GM23338 (cell line): ENCODE data around the gene ANKRD13B. TPM values are rescaled to one million over a fixed set of nuclear protein-coding genes. Genes with fewer than 3 reads are reported as not detected.

Experiments
- ATAC-seq: fragments of 200-7000 bp; cut with Tn5 transposase; 3 replicates; pipeline ENCODE4 v1.9.1; 2020
- DNase-seq: peaks from one replicate; pipeline ENCODE4 v3.0.0-alpha.2; 2015; ENCODE audit warnings: low spot score
- H2AFZ ChIP-seq: fragments of 200-600 bp; sonication (generic); 2 replicates; pipeline ENCODE4 v1.8.0; 2016; ENCODE audit warnings: antibody characterized with exemption, mild to moderate bottlenecking, moderate library complexity
- H3F3A ChIP-seq: fragments of 200-600 bp; sonication (generic); replicated peaks from 2 replicates; pipeline ENCODE4 v1.8.0; 2017; ENCODE audit warnings: antibody characterized with exemption, mixed run types, low read depth
- H3K27ac ChIP-seq: fragments of 200-600 bp; sonication (generic); 2 replicates; pipeline ENCODE4 v1.6.1; 2016; ENCODE audit warnings: low read depth
- H3K27me3 ChIP-seq: fragments of 200-600 bp; sonication (generic); 2 replicates; pipeline ENCODE4 v1.8.0; 2016; ENCODE audit warnings: mild to moderate bottlenecking, mixed run types, moderate library complexity; ENCODE audit not compliant: insufficient read depth
- H3K36me3 ChIP-seq: fragments of 200-600 bp; sonication (generic); 2 replicates; pipeline ENCODE4 v1.8.0; 2016; ENCODE audit warnings: mild to moderate bottlenecking; ENCODE audit not compliant: insufficient read depth
- H3K4me1 ChIP-seq: fragments of 200-600 bp; sonication (generic); 2 replicates; pipeline ENCODE4 v1.8.0; 2016; ENCODE audit warnings: mild to moderate bottlenecking, moderate library complexity; ENCODE audit not compliant: insufficient read depth
- H3K4me2 ChIP-seq: fragments of 200-600 bp; sonication (generic); 2 replicates; pipeline ENCODE4 v1.7.1; 2017; ENCODE audit warnings: mixed run types
- H3K4me3 ChIP-seq: fragments of 200-600 bp; sonication (generic); 2 replicates; pipeline ENCODE4 v1.6.1; 2016; ENCODE audit warnings: mixed run types
- H3K79me2 ChIP-seq: fragments of 200-600 bp; sonication (generic); replicated peaks from 2 replicates; pipeline ENCODE4 v1.8.0; 2017; ENCODE audit warnings: mild to moderate bottlenecking; ENCODE audit not compliant: insufficient read depth
- H3K9me2 ChIP-seq: fragments of 200-600 bp; sonication (generic); 2 replicates; pipeline ENCODE4 v1.8.0; 2017; ENCODE audit not compliant: insufficient read depth
- H4K20me1 ChIP-seq: fragments of 200-600 bp; sonication (generic); replicated peaks from 2 replicates; pipeline ENCODE4 v1.8.0; 2017; ENCODE audit warnings: mild to moderate bottlenecking; ENCODE audit not compliant: insufficient read depth
- H3K27ac Mint-ChIP-seq: 2 replicates; pipeline ENCODE4 v1.8.0; 2020; ENCODE audit warnings: inconsistent platforms, mild to moderate bottlenecking, moderate library complexity, mixed read lengths
- H3K27me3 Mint-ChIP-seq: 3 replicates; pipeline ENCODE4 v1.8.0; 2022; ENCODE audit warnings: low read depth, mild to moderate bottlenecking, moderate library complexity, mixed read lengths, inconsistent platforms; ENCODE audit not compliant: insufficient read depth, poor library complexity
- H3K36me3 Mint-ChIP-seq: 3 replicates; pipeline ENCODE4 v1.8.0; 2021; ENCODE audit warnings: low read depth, mild to moderate bottlenecking, inconsistent platforms, moderate library complexity, mixed read lengths
- H3K4me1 Mint-ChIP-seq: 3 replicates; pipeline ENCODE4 v1.8.0; 2020; ENCODE audit warnings: mild to moderate bottlenecking, inconsistent platforms, mixed read lengths
- H3K4me3 Mint-ChIP-seq: 3 replicates; pipeline ENCODE4 v1.8.0; 2021; ENCODE audit warnings: moderate library complexity, mild to moderate bottlenecking, inconsistent platforms, mixed read lengths
- H3K9me3 Mint-ChIP-seq: 3 replicates; pipeline ENCODE4 v1.8.0; 2020; ENCODE audit warnings: moderate library complexity, mild to moderate bottlenecking, inconsistent platforms, mixed read lengths
- CREB1 ChIP-seq: fragments of 250-450 bp; sonication (Bioruptor Pico); IDR thresholded peaks from 2 replicates; pipeline ENCODE4 v1.5.0; 2020; ENCODE audit warnings: low read depth, mild to moderate bottlenecking, moderate library complexity
- EZH2 ChIP-seq: fragments of 200-600 bp; sonication (generic); IDR thresholded peaks from one replicate; pipeline ENCODE4 v1.8.0; 2017; ENCODE audit warnings: antibody characterized with exemption, mild to moderate bottlenecking, low read depth; ENCODE audit not compliant: unreplicated experiment
- NANOG ChIP-seq: IDR thresholded peaks from 2 replicates; pipeline ENCODE4 v1.6.1; 2016; ENCODE audit warnings: antibody characterized with exemption, borderline replicate concordance
- POLR2AphosphoS5 ChIP-seq: IDR thresholded peaks from 2 replicates; pipeline ENCODE4 v1.6.1; 2016; ENCODE audit warnings: antibody characterized with exemption, low read depth
- polyA plus RNA-seq: library from polyadenylated mRNA; unstranded; fragments of >200 nt; fragmentation: Nextera tagmentation; extraction: Ambion mirVana; gene quantifications from 2 replicates; pipeline ENCODE4 v1.2.1, GENCODE V29; 2016
- total RNA-seq: library from RNA; depleted of rRNA; stranded (reverse); fragments of >200 nt; shearing (Covaris generic); gene quantifications from 2 replicates; pipeline ENCODE4 v1.2.3, GENCODE V29; 2014
- TF ChIP-seq, protein P1 (sequence below): fragments of 250-450 bp; sonication (Bioruptor Pico); IDR thresholded peaks from 2 replicates; pipeline ENCODE4 v1.5.0; 2020; ENCODE audit warnings: mild to moderate bottlenecking, moderate library complexity
- TF ChIP-seq, protein P2 (sequence below), 2 experiments: fragments of 200-600 bp in 1 of 2; sonication (generic) in 1 of 2; conservative IDR thresholded peaks; 2 replicates each; pipeline versions ENCODE4 v1.5.1 to v1.6.1; 2016 to 2017; ENCODE audit warnings: antibody characterized with exemption in 2 of 2, low read depth in 2 of 2, mild to moderate bottlenecking in 2 of 2, moderate library complexity in 1 of 2

The ANKRD13B gene
- total and polyA plus RNA-seq, 2 experiments from 2014 or later, result 8.2 to 57.4 TPM

DNA sequence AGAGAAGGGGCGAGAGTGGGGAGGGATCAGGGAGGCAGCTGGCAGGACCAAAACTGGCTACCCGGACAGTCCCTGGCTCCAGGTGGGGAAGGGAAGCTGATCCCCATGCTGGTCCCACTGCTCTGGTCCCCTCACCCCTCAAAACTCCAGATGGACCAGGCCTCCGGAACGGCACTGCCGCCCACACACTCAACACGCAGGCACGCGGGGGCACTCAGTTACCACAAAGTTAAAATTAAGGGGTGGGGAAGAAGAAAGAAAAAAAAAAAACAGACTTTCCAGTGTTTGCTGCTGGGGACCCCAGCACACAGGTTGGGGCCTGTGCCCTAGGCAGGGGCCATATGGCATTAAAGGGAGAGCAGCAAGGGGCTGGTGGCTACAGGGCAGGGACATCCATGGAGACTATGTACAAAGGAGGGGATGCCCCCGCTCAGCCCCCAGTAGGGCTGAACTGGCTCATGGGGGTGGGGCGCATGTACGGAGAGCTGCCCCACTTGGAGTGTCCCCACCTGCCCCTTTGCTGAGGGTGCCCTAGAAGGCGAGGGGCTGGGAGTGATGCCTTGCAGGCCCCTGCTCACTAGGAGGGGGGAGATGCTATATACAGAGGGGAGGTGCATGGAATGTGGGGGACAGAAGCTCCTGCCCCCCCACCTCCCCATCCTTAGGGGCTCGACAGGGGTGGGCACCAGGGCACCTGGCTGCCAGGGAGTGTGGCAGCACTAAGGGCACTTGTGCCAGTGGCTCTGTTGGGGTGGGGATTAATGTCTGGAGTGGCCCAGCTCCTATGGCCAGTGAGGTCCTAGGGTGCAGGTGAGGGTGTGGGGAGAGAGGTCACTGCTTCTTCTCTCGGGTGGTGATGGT, 18.8 kb upstream of the ANKRD13B start:
- Mint-ChIP-seq H3K36me3 (peaks cover 16% of the 10 kb centered on the region), H3K4me3 (no peak overlapping the region), H3K27me3 (peaks cover 19% of the 10 kb centered on the region), H3K27ac (no peak overlapping the region), H3K9me3 (no peaks in the 10 kb centered on the region), H3K4me1 (peaks cover 13% of the 10 kb centered on the region; the same call in 2 of the 3 replicates)
- Histone ChIP-seq H3K4me2 (no peak overlapping the region), H3K79me2 (no peaks in the 10 kb centered on the region), H3K4me3 (no peak overlapping the region), H3F3A (peaks cover 13% of the 10 kb centered on the region), H3K27ac (no peak overlapping the region), H3K9me2 (no peaks in the 10 kb centered on the region), H3K27me3 (peaks cover 18% of the 10 kb centered on the region; the same call in 1 of the 2 replicates), H3K4me1 (peaks cover 3% of the 10 kb centered on the region; the same call in 1 of the 2 replicates), H2AFZ (no peak overlapping the region), H4K20me1 (no peaks in the 10 kb centered on the region; the same call in 1 of the 2 replicates), H3K36me3 (no peaks in the 10 kb centered on the region; the same call in 1 of the 2 replicates)
- TF ChIP-seq POLR2AphosphoS5 (no peak), EZH2 (no peak), CREB1 (no peak), NANOG (no peak)
- TF ChIP-seq, protein P1, sequence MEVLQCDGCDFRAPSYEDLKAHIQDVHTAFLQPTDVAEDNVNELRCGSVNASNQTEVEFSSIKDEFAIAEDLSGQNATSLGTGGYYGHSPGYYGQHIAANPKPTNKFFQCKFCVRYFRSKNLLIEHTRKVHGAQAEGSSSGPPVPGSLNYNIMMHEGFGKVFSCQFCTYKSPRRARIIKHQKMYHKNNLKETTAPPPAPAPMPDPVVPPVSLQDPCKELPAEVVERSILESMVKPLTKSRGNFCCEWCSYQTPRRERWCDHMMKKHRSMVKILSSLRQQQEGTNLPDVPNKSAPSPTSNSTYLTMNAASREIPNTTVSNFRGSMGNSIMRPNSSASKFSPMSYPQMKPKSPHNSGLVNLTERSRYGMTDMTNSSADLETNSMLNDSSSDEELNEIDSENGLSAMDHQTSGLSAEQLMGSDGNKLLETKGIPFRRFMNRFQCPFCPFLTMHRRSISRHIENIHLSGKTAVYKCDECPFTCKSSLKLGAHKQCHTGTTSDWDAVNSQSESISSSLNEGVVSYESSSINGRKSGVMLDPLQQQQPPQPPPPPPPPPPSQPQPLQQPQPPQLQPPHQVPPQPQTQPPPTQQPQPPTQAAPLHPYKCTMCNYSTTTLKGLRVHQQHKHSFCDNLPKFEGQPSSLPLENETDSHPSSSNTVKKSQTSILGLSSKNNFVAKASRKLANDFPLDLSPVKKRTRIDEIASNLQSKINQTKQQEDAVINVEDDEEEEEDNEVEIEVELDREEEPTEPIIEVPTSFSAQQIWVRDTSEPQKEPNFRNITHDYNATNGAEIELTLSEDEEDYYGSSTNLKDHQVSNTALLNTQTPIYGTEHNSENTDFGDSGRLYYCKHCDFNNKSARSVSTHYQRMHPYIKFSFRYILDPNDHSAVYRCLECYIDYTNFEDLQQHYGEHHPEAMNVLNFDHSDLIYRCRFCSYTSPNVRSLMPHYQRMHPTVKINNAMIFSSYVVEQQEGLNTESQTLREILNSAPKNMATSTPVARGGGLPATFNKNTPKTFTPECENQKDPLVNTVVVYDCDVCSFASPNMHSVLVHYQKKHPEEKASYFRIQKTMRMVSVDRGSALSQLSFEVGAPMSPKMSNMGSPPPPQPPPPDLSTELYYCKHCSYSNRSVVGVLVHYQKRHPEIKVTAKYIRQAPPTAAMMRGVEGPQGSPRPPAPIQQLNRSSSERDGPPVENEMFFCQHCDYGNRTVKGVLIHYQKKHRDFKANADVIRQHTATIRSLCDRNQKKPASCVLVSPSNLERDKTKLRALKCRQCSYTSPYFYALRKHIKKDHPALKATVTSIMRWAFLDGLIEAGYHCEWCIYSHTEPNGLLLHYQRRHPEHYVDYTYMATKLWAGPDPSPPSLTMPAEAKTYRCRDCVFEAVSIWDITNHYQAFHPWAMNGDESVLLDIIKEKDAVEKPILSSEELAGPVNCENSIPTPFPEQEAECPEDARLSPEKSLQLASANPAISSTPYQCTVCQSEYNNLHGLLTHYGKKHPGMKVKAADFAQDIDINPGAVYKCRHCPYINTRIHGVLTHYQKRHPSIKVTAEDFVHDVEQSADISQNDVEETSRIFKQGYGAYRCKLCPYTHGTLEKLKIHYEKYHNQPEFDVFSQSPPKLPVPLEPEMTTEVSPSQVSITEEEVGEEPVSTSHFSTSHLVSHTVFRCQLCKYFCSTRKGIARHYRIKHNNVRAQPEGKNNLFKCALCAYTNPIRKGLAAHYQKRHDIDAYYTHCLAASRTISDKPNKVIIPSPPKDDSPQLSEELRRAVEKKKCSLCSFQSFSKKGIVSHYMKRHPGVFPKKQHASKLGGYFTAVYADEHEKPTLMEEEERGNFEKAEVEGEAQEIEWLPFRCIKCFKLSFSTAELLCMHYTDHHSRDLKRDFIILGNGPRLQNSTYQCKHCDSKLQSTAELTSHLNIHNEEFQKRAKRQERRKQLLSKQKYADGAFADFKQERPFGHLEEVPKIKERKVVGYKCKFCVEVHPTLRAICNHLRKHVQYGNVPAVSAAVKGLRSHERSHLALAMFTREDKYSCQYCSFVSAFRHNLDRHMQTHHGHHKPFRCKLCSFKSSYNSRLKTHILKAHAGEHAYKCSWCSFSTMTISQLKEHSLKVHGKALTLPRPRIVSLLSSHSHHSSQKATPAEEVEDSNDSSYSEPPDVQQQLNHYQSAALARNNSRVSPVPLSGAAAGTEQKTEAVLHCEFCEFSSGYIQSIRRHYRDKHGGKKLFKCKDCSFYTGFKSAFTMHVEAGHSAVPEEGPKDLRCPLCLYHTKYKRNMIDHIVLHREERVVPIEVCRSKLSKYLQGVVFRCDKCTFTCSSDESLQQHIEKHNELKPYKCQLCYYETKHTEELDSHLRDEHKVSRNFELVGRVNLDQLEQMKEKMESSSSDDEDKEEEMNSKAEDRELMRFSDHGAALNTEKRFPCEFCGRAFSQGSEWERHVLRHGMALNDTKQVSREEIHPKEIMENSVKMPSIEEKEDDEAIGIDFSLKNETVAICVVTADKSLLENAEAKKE (CRISPR knock-in tag), result no peak
- TF ChIP-seq, protein P2, sequence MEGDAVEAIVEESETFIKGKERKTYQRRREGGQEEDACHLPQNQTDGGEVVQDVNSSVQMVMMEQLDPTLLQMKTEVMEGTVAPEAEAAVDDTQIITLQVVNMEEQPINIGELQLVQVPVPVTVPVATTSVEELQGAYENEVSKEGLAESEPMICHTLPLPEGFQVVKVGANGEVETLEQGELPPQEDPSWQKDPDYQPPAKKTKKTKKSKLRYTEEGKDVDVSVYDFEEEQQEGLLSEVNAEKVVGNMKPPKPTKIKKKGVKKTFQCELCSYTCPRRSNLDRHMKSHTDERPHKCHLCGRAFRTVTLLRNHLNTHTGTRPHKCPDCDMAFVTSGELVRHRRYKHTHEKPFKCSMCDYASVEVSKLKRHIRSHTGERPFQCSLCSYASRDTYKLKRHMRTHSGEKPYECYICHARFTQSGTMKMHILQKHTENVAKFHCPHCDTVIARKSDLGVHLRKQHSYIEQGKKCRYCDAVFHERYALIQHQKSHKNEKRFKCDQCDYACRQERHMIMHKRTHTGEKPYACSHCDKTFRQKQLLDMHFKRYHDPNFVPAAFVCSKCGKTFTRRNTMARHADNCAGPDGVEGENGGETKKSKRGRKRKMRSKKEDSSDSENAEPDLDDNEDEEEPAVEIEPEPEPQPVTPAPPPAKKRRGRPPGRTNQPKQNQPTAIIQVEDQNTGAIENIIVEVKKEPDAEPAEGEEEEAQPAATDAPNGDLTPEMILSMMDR (conservative IDR thresholded peaks at IDR 0.05; ENCODE audit: low read depth in 2 of 2), result no peak
- no peak for ATAC-seq
- DNase-seq, result no peak
